Uterus (tissue), 2 donors: ENCODE results near the gene PCNP.

Experiments
- POLR2A ChIP-seq, 2 donors: fragments of 450-650 bp; IDR thresholded peaks; one replicate each; pipeline ENCODE4 v1.6.1; 2016; ENCODE audit warnings: antibody characterized with exemption in 2 of 2, mild to moderate bottlenecking in 1 of 2, moderate library complexity in 1 of 2
- TF ChIP-seq, protein P1 (sequence below), 4 experiments: fragments of 200-600 bp in 2 of 4; fragments of 450-650 bp in 2 of 4; sonication (generic) in 2 of 4; IDR thresholded peaks; one replicate each; pipeline ENCODE4 v1.5.1; 2016 to 2019; ENCODE audit warnings: antibody characterized with exemption in 4 of 4, mild to moderate bottlenecking in 2 of 4, moderate library complexity in 1 of 4

- TF ChIP-seq, protein P1, sequence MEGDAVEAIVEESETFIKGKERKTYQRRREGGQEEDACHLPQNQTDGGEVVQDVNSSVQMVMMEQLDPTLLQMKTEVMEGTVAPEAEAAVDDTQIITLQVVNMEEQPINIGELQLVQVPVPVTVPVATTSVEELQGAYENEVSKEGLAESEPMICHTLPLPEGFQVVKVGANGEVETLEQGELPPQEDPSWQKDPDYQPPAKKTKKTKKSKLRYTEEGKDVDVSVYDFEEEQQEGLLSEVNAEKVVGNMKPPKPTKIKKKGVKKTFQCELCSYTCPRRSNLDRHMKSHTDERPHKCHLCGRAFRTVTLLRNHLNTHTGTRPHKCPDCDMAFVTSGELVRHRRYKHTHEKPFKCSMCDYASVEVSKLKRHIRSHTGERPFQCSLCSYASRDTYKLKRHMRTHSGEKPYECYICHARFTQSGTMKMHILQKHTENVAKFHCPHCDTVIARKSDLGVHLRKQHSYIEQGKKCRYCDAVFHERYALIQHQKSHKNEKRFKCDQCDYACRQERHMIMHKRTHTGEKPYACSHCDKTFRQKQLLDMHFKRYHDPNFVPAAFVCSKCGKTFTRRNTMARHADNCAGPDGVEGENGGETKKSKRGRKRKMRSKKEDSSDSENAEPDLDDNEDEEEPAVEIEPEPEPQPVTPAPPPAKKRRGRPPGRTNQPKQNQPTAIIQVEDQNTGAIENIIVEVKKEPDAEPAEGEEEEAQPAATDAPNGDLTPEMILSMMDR (IDR thresholded peaks at IDR 0.05): no peak
- no peak for TF ChIP-seq POLR2A (IDR thresholded peaks at IDR 0.05)
Observed at GRCh38 chr3:101530686-101531047, 43.3 kb upstream of the PCNP start.
